Medulla oblongata (tissue), 1 donor: ENCODE results near the gene ITSN2.
A peak's percentile ranks its signal among the peaks of the same experiment; 100 is the strongest.
"Not testable (repeated sequence)": the region's sequence is repeated elsewhere in the genome, so short reads cannot be mapped to it uniquely, and the experiment has no call there.

Experiments used
- DNase-seq: peaks from one replicate; pipeline ENCODE4 v3.0.0-alpha.2; 2015; ENCODE audit errors: extremely low spot score

The ITSN2 gene

GRCh38 chr2:24363301-24363700 lies 3.0 kb upstream of the ITSN2 start:
- no peak for DNase-seq

GRCh38 chr2:24362253-24362652 lies 1.9 kb upstream of the ITSN2 start:
- no peak for DNase-seq

- no peak for DNase-seq
Measured at GRCh38 chr2:24360963-24361330, 611 bp upstream of the ITSN2 start.

GRCh38 chr2:24359129-24360049 lies 947 bp downstream of the ITSN2 start:
- DNase-seq = peak; percentile 72

GRCh38 chr2:24357767-24358166 lies 2.6 kb downstream of the ITSN2 start:
- DNase-seq = not testable (repeated sequence)

- DNase-seq = not testable (repeated sequence)
Measured at GRCh38 chr2:24357115-24357514, 3.2 kb downstream of the ITSN2 start.

- DNase-seq = no peak
Measured at GRCh38 chr2:24354957-24355356, 5.4 kb downstream of the ITSN2 start.

GRCh38 chr2:24354395-24354794 lies 5.9 kb downstream of the ITSN2 start:
- DNase-seq = no peak

GRCh38 chr2:24353973-24354372 lies 6.4 kb downstream of the ITSN2 start:
- DNase-seq = no peak

- DNase-seq = no peak
Measured at GRCh38 chr2:24353364-24353763, 7.0 kb downstream of the ITSN2 start.

- DNase-seq = no peak
Measured at GRCh38 chr2:24352664-24353063, 7.7 kb downstream of the ITSN2 start.

- no peak for DNase-seq
Measured at GRCh38 chr2:24351981-24352380, 8.4 kb downstream of the ITSN2 start.

- DNase-seq = no peak
Measured at GRCh38 chr2:24351627-24351938, 8.8 kb downstream of the ITSN2 start.

- no peak for DNase-seq
Measured at GRCh38 chr2:24350826-24351626, 9.3 kb downstream of the ITSN2 start.

GRCh38 chr2:24349097-24349496 lies 11.2 kb downstream of the ITSN2 start:
- no peak for DNase-seq

GRCh38 chr2:24345937-24346336 lies 14.4 kb downstream of the ITSN2 start:
- no peak for DNase-seq

GRCh38 chr2:24343225-24343882 lies 17.0 kb downstream of the ITSN2 start:
- no peak for DNase-seq

- no peak for DNase-seq
Measured at GRCh38 chr2:24342110-24342910, 18.0 kb downstream of the ITSN2 start.

GRCh38 chr2:24339856-24340262 lies 20.5 kb downstream of the ITSN2 start:
- DNase-seq = no peak

GRCh38 chr2:24339098-24339497 lies 21.2 kb downstream of the ITSN2 start:
- DNase-seq = not testable (repeated sequence)

- no peak for DNase-seq
Measured at GRCh38 chr2:24337890-24338289, 22.4 kb downstream of the ITSN2 start.

- DNase-seq = no peak
Measured at GRCh38 chr2:24336811-24337210, 23.5 kb downstream of the ITSN2 start.
